GM12878 (cell line): ENCODE measurements around the gene USP35. TPM values are rescaled to one million over a fixed set of nuclear protein-coding genes. Genes with fewer than 3 reads are reported as not detected.
A peak's percentile ranks its signal among the peaks of the same experiment; 100 is the strongest.

Source experiments
- ATAC-seq: fragments of 200-7000 bp; cut with Tn5 transposase; 3 replicates; pipeline ENCODE4 v1.9.1; 2020; ENCODE audit warnings: mild to moderate bottlenecking, moderate library complexity
- BruUV-seq: library from RNA; stranded (reverse); fragments of 400-500 nt; replicated peaks from 2 replicates; lab custom pipeline; 2021; lab: Mats Ljungman, UMichigan
- CTCF ChIA-PET: fragments of 300-600 bp; sonication (Branson Sonifier 250); formaldehyde crosslinking; extraction: SDS; loops from one replicate; lab custom pipeline; 2021; ENCODE audit warnings: inconsistent platforms; lab: Yijun Ruan, JAX
- POLR2A ChIA-PET: fragments of 350-600 bp; formaldehyde crosslinking; extraction: SDS; loops from one replicate; lab custom pipeline; 2021; ENCODE audit warnings: inconsistent platforms; lab: Charles Lee
- RAD21 ChIA-PET: fragments of 300-600 bp; sonication (Branson Sonifier 250); formaldehyde crosslinking; loops from one replicate; lab custom pipeline; 2023; ENCODE audit warnings: antibody characterized with exemption; ENCODE audit not compliant: unreplicated experiment; lab: Charles Lee
- SMC1A ChIA-PET: fragments of 300-600 bp; sonication (Branson Sonifier 250); formaldehyde crosslinking; loops from one replicate; lab custom pipeline; 2023; ENCODE audit not compliant: unreplicated experiment, uncharacterized antibody; lab: Charles Lee
- DNase-seq: peaks from one replicate; pipeline ENCODE4 v3.0.0-alpha.2; 2011; ENCODE audit warnings: low read depth, low spot score
- FAIRE-seq: peaks from 3 replicates; lab custom pipeline; 2011; peaks lifted over from hg19 to GRCh38; lab: Jason Lieb, UNC
- H2AFZ ChIP-seq: 2 replicates; pipeline ENCODE4 v1.6.0; 2011; ENCODE audit warnings: low read depth, low read length, control low read depth; ENCODE audit not compliant: control insufficient read depth
- H3K27ac ChIP-seq: 2 replicates; pipeline ENCODE4 v1.5.1; 2011; ENCODE audit warnings: control low read depth; ENCODE audit not compliant: control insufficient read depth, insufficient read depth
- H3K27me3 ChIP-seq, 2 experiments: replicated peaks in 1 of 2; 2 replicates each; pipeline versions ENCODE4 v1.6.0 to v1.6.1; 2011; ENCODE audit warnings: low read length in 1 of 2; ENCODE audit not compliant: control insufficient read depth in 2 of 2, insufficient read depth in 2 of 2
- H3K36me3 ChIP-seq, 2 experiments: 2 replicates each; pipeline ENCODE4 v1.5.1; 2011; ENCODE audit warnings: low read length in 1 of 2; ENCODE audit not compliant: control insufficient read depth in 2 of 2, insufficient read depth in 2 of 2
- H3K4me1 ChIP-seq: 2 replicates; pipeline ENCODE4 v1.6.1; 2011; ENCODE audit warnings: mild to moderate bottlenecking, low read length, moderate library complexity, mixed read lengths; ENCODE audit not compliant: control insufficient read depth, insufficient read depth
- H3K4me2 ChIP-seq: 2 replicates; pipeline ENCODE4 v1.6.0; 2011; ENCODE audit warnings: control low read depth; ENCODE audit not compliant: control insufficient read depth, insufficient read depth
- H3K4me3 ChIP-seq: fragments of 200-600 bp; sonication (generic); 2 replicates; pipeline ENCODE4 v1.5.1; 2016
- H3K79me2 ChIP-seq: 2 replicates; pipeline ENCODE4 v1.6.0; 2011; ENCODE audit warnings: low read length; ENCODE audit not compliant: control insufficient read depth, insufficient read depth
- H3K9ac ChIP-seq: 2 replicates; pipeline ENCODE4 v1.8.0; 2011; ENCODE audit warnings: low read length, control low read depth, mixed read lengths; ENCODE audit not compliant: control insufficient read depth, insufficient read depth
- H3K9me3 ChIP-seq: replicated peaks from 3 replicates; pipeline ENCODE4 v1.5.1; 2011; ENCODE audit warnings: mild to moderate bottlenecking, low read length; ENCODE audit not compliant: control insufficient read depth, insufficient read depth
- H4K20me1 ChIP-seq: 2 replicates; pipeline ENCODE4 v1.6.0; 2011; ENCODE audit not compliant: control insufficient read depth, insufficient read depth
- ATF2 ChIP-seq: IDR thresholded peaks from 2 replicates; pipeline ENCODE4 v1.6.1; 2012; ENCODE audit warnings: low read length, inconsistent platforms
- CBFB ChIP-seq: IDR thresholded peaks from 2 replicates; pipeline ENCODE4 v1.6.1; 2016; ENCODE audit warnings: antibody characterized with exemption, low read depth
- HDAC6 ChIP-seq: fragments of 200-600 bp; sonication (generic); IDR thresholded peaks from one replicate; pipeline ENCODE4 v1.8.0; 2017; ENCODE audit warnings: antibody characterized with exemption; ENCODE audit not compliant: unreplicated experiment
- HSF1 ChIP-seq: fragments of 150-350 bp; IDR thresholded peaks from 2 replicates; pipeline ENCODE4 v1.6.1; 2014; ENCODE audit warnings: mild to moderate bottlenecking, low read depth, low read length
- KLF5 ChIP-seq: fragments of 450-650 bp; IDR thresholded peaks from 2 replicates; pipeline ENCODE4 v1.6.1; 2014; ENCODE audit warnings: mild to moderate bottlenecking; ENCODE audit not compliant: partially characterized antibody
- MEF2A ChIP-seq: IDR thresholded peaks from 2 replicates; pipeline ENCODE4 v1.6.1; 2011; ENCODE audit warnings: low read depth, mild to moderate bottlenecking, low read length, moderate library complexity; ENCODE audit not compliant: insufficient read depth
- MYC ChIP-seq: IDR thresholded peaks from 2 replicates; pipeline ENCODE4 v1.6.1; 2011; ENCODE audit warnings: mild to moderate bottlenecking, low read length, moderate library complexity, inconsistent platforms; ENCODE audit not compliant: insufficient read depth, insufficient replicate concordance, insufficient read length, severe bottlenecking
- NFIC ChIP-seq: IDR thresholded peaks from 2 replicates; pipeline ENCODE4 v1.6.1; 2012; ENCODE audit warnings: low read depth, mild to moderate bottlenecking, inconsistent platforms, low read length, moderate library complexity
- NRF1 ChIP-seq: conservative IDR thresholded peaks from 2 replicates; pipeline ENCODE4 v1.6.1; 2011; ENCODE audit warnings: mild to moderate bottlenecking, low read depth, low read length, improper control_type of control experiment
- PKNOX1 ChIP-seq: fragments of 450-650 bp; IDR thresholded peaks from 2 replicates; pipeline ENCODE4 v1.6.1; 2016; ENCODE audit warnings: mild to moderate bottlenecking
- USF2 ChIP-seq: IDR thresholded peaks from 2 replicates; pipeline ENCODE4 v1.6.1; 2011; ENCODE audit warnings: low read depth, low read length, improper control_type of control experiment, borderline replicate concordance
- ZBED1 ChIP-seq: IDR thresholded peaks from 2 replicates; pipeline ENCODE4 v1.6.1; 2016; ENCODE audit warnings: borderline replicate concordance
- ZNF622 ChIP-seq: fragments of 450-650 bp; IDR thresholded peaks from 2 replicates; pipeline ENCODE4 v1.6.1; 2017; ENCODE audit warnings: mild to moderate bottlenecking, inconsistent platforms
- in situ Hi-C: fragments of 300-500 bp; cut with MboI; formaldehyde crosslinking; loops from 9 replicates; pipeline ENCODE4 v1.14.3; 2018; ENCODE audit warnings: mixed read lengths
- intact Hi-C: fragments of 100-400 bp; cut with micrococcal nuclease; formaldehyde crosslinking; loops from one replicate; pipeline ENCODE4 v1.14.2; 2022; ENCODE audit not compliant: unreplicated experiment
- polyA plus RNA-seq, 11 experiments: library from polyadenylated mRNA; depleted of rRNA in 4 of 11; unstranded in 6 of 11; stranded (reverse) in 5 of 11; fragments of >200 nt; fragmentation: Nextera tagmentation in 4 of 11; fragmentation: Illumina TruSeq in 1 of 11; extraction: Ambion mirVana in 4 of 11; extraction: Trizol in 1 of 11; gene quantifications; 1 replicate in 1 of 11; 2 replicates in 10 of 11; pipeline versions ENCODE4 v1.2.1 to v1.2.3, GENCODE V29; 2011 to 2016; ENCODE audit warnings: inconsistent platforms in 2 of 11, missing spikeins in 2 of 11, low read depth in 1 of 11
- total RNA-seq, 4 experiments: library from RNA; depleted of rRNA in 3 of 4; stranded (reverse); fragments of >200 nt in 3 of 4; fragmentation: Illumina TruSeq in 1 of 4; extraction: Trizol in 1 of 4; gene quantifications; 2 replicates each; pipeline versions ENCODE4 v1.2.1 to v1.2.3, GENCODE V29; 2013 to 2021

The USP35 gene
- total and polyA plus RNA-seq, 10 of the 15 experiments (the other 5 are each of a cell fraction or from before 2014, with no cell fraction given), result 0.13 to 6.4 (median 3.1) TPM; not detected in 1

- TF ChIP-seq ZNF622 (no peak), ZBED1 (no peak)
These were observed 41.6 kb downstream of the USP35 start (continued) for GRCh38 chr11:78230161-78230877.

DNA sequence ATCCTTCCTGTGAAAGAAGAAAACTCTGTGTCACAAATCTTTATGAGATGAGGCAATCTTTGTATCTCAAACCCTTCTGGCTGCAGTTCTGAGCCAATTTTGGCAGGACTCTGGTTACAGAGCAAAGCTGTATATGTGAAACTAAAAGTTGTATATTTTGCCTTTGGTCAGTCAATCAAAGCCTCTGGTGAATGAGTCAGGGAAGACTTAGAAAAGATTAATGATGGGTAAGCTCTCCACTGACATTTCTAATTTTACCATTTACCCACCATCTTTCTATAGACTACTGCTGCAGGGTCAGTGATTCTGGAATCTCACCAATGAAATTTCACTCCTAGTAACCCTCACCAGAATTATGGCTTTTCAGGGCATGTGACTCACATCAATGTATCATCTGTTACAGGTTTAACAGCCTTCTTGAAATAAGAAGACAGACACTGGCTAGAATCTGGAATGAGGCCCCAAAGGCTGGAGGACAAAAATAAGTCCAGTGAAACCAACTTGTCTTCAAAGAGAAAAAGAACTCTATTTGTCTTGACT, 43.3 kb downstream of the USP35 start:
- no peaks in the 10 kb centered on the region for H3K36me3 ChIP-seq
- no peaks in the 10 kb centered on the region for H3K79me2 ChIP-seq
- DNase-seq (no peak), FAIRE-seq (no peak), ATAC-seq (no peak)
- no peak overlapping the region for H3K4me2 ChIP-seq
- no peaks in the 10 kb centered on the region for H4K20me1 ChIP-seq
- no peak overlapping the region for H2AFZ ChIP-seq
- TF ChIP-seq HSF1 (no peak), NFIC (peak; percentile 45; the same call in 1 of the 2 replicates), USF2 (no peak), CBFB (no peak), MEF2A (0 out of 2 replicates have a peak, but pooled peaks have one; percentile 17), NRF1 (no peak), ZBED1 (peak; percentile 28; the same call in 1 of the 2 replicates), PKNOX1 (peak; percentile 75), ATF2 (no peak), MYC (no peak), HDAC6 (no peak), KLF5 (no peak)
- H3K27me3 ChIP-seq, result no peaks in the 10 kb centered on the region
- H3K4me3 ChIP-seq, result no peak overlapping the region
- H3K4me1 ChIP-seq, result peaks cover 16% of the 10 kb centered on the region
- RAD21 ChIA-PET, result interaction anchor here (1.0 kb wide), 1 partner anchor 333 kb away, joined by 3 read pairs; no protein-coding TSS in a partner anchor
- H3K9ac ChIP-seq, result no peak overlapping the region
- H3K9me3 ChIP-seq, result no peaks in the 10 kb centered on the region
- POLR2A ChIA-PET, result no interaction called here
- CTCF ChIA-PET, result interaction anchor here (1.6 kb wide), 1 partner anchor 332 kb away, joined by 7 read pairs; no protein-coding TSS in a partner anchor
- in situ Hi-C loops, result no loop called here
- BruUV-seq, result no TSS peak
- no peak overlapping the region for H3K27ac ChIP-seq
- intact Hi-C loops, result no loop called here
- SMC1A ChIA-PET, result interaction anchor here (1.0 to 1.3 kb wide), 3 partner anchors 20 to 333 kb away, joined by 3 to 5 read pairs (median 3); no protein-coding TSS in a partner anchor
